Activated CD4-positive, alpha-beta memory T cell treated with anti-CD3 and anti-CD28 coated beads, Interleukin-2, amount 10 ng/mL, durations not matched to agents 7 days and 5 days (primary cell): ENCODE measurements around the gene CMTM7. TPM values are rescaled to one million over a fixed set of nuclear protein-coding genes. Genes with fewer than 3 reads are reported as not detected.
A peak's percentile ranks its signal among the peaks of the same experiment; 100 is the strongest.
"Not testable (repeated sequence)": the region's sequence is repeated elsewhere in the genome, so short reads cannot be mapped to it uniquely, and the experiment has no call there.

Experiments
- CTCF ChIA-PET: fragments of 350-600 bp; sonication (Branson Sonifier 250); formaldehyde crosslinking; loops from one replicate; lab custom pipeline; 2021; ENCODE audit warnings: antibody characterized with exemption, inconsistent platforms; lab: Charles Lee
- POLR2A ChIA-PET: fragments of 350-600 bp; sonication (Branson Sonifier 250); formaldehyde crosslinking; loops from one replicate; lab custom pipeline; 2021; ENCODE audit warnings: antibody characterized with exemption; lab: Charles Lee
- DNase-seq: peaks from one replicate; pipeline ENCODE4 v3.0.0-alpha.2; 2020
- H3K27ac Mint-ChIP-seq: one replicate; pipeline ENCODE4 v1.8.0; 2021; ENCODE audit warnings: mild to moderate bottlenecking, mixed read lengths
- H3K27me3 Mint-ChIP-seq: one replicate; pipeline ENCODE4 v1.8.0; 2021; ENCODE audit warnings: mixed read lengths
- H3K36me3 Mint-ChIP-seq: one replicate; pipeline ENCODE4 v1.8.0; 2021; ENCODE audit warnings: low read depth, mixed read lengths
- H3K4me1 Mint-ChIP-seq: one replicate; pipeline ENCODE4 v1.8.0; 2021; ENCODE audit warnings: mixed read lengths
- H3K4me3 Mint-ChIP-seq: one replicate; pipeline ENCODE4 v1.8.0; 2021; ENCODE audit warnings: mild to moderate bottlenecking, mixed read lengths
- H3K9me3 Mint-ChIP-seq: one replicate; pipeline ENCODE4 v1.8.0; 2021; ENCODE audit warnings: mixed read lengths
- total RNA-seq, 2 experiments: library from RNA; stranded (reverse); gene quantifications; one replicate each; pipeline ENCODE4 v1.2.3, GENCODE V29; 2021

Gene CMTM7
- total RNA-seq, 2 experiments from 2014 or later, result 47.0 to 47.3 TPM

GRCh38 chr3:32457971-32458471 is 66.4 kb downstream of the CMTM7 start:
- ChIA-PET CTCF (interaction anchor here (1.1 to 2.4 kb wide), 3 partner anchors 10 to 82 kb away, joined by 3 to 17 read pairs (median 4); no protein-coding TSS in a partner anchor), POLR2A (interaction anchor here (1.0 to 2.4 kb wide), 9 partner anchors 10 to 86 kb away, joined by 3 to 16 read pairs (median 4); partner anchors contain the start of gene CMTM7)
- peak overlapping the region; percentile 88 for H3K27ac Mint-ChIP-seq
- H3K4me3 Mint-ChIP-seq, result peak overlapping the region; percentile 19
- no peaks in the 10 kb centered on the region for H3K9me3 Mint-ChIP-seq
- DNase-seq, result peak; percentile 47
- peaks cover 38% of the 10 kb centered on the region for H3K4me1 Mint-ChIP-seq
- H3K27me3 Mint-ChIP-seq, result no peaks in the 10 kb centered on the region
- peaks cover 32% of the 10 kb centered on the region for H3K36me3 Mint-ChIP-seq

GRCh38 chr3:32459450-32459849 is 67.8 kb downstream of the CMTM7 start:
- DNase-seq, result no peak
- Mint-ChIP-seq H3K27me3 (no peaks in the 10 kb centered on the region), H3K4me3 (peak overlapping the region; percentile 29), H3K4me1 (peaks cover 38% of the 10 kb centered on the region), H3K36me3 (peaks cover 21% of the 10 kb centered on the region), H3K9me3 (no peaks in the 10 kb centered on the region), H3K27ac (peak overlapping the region; percentile 96)
- ChIA-PET CTCF (interaction anchor here (0.9 to 1.7 kb wide), 6 partner anchors 8 to 69 kb away, joined by 3 to 12 read pairs (median 3); no protein-coding TSS in a partner anchor), POLR2A (interaction anchor here (0.7 to 2.5 kb wide), 10 partner anchors 15 to 226 kb away, joined by 3 to 16 read pairs (median 5); partner anchors contain the start of genes CMTM7 and CNOT10)

- POLR2A ChIA-PET, result interaction anchor here (0.7 to 2.5 kb wide), 18 partner anchors 9 to 225 kb away, joined by 3 to 16 read pairs (median 4); partner anchors contain the start of genes CMTM7 and CNOT10
- peak; percentile 82 for DNase-seq
- CTCF ChIA-PET, result interaction anchor here (0.9 to 1.7 kb wide), 8 partner anchors 9 to 163 kb away, joined by 3 to 7 read pairs (median 3); no protein-coding TSS in a partner anchor
- peaks cover 17% of the 10 kb centered on the region for H3K36me3 Mint-ChIP-seq
- peak overlapping the region; percentile 96 for H3K27ac Mint-ChIP-seq
- peaks cover 31% of the 10 kb centered on the region for H3K4me1 Mint-ChIP-seq
- H3K27me3 Mint-ChIP-seq, result no peaks in the 10 kb centered on the region
- peak overlapping the region; percentile 69 for H3K4me3 Mint-ChIP-seq
- H3K9me3 Mint-ChIP-seq, result no peaks in the 10 kb centered on the region
These were observed 68.5 kb downstream of the CMTM7 start for GRCh38 chr3:32460031-32460749.

- H3K4me1 Mint-ChIP-seq, result peaks cover 24% of the 10 kb centered on the region
- POLR2A ChIA-PET, result interaction anchor here (0.7 to 2.5 kb wide), 14 partner anchors 9 to 85 kb away, joined by 3 to 16 read pairs (median 4); partner anchors contain the start of gene CMTM7
- CTCF ChIA-PET, result interaction anchor here (1.2 to 1.7 kb wide), 5 partner anchors 8 to 163 kb away, joined by 3 to 7 read pairs (median 4); no protein-coding TSS in a partner anchor
- DNase-seq, H3K27me3 Mint-ChIP-seq, H3K9me3 Mint-ChIP-seq: not testable (repeated sequence)
- H3K27ac Mint-ChIP-seq, result peak overlapping the region; percentile 96
- peaks cover 18% of the 10 kb centered on the region for H3K36me3 Mint-ChIP-seq
- H3K4me3 Mint-ChIP-seq, result peak overlapping the region; percentile 69
These were observed 69.3 kb downstream of the CMTM7 start for GRCh38 chr3:32460817-32461496.

GRCh38 chr3:32462191-32462986 is 70.7 kb downstream of the CMTM7 start:
- ChIA-PET POLR2A (interaction anchor here (1.1 to 1.8 kb wide), 5 partner anchors 29 to 71 kb away, joined by 4 to 10 read pairs (median 5); partner anchors contain the start of gene CMTM7), CTCF (interaction anchor here (1.4 kb wide), 1 partner anchor 87 kb away, joined by 5 read pairs; no protein-coding TSS in a partner anchor)
- Mint-ChIP-seq H3K4me1 (peaks cover 14% of the 10 kb centered on the region), H3K36me3 (peaks cover 17% of the 10 kb centered on the region)
- H3K9me3 Mint-ChIP-seq, H3K4me3 Mint-ChIP-seq, DNase-seq, H3K27ac Mint-ChIP-seq, H3K27me3 Mint-ChIP-seq: not testable (repeated sequence)

- not testable (repeated sequence) for H3K4me3 Mint-ChIP-seq, H3K9me3 Mint-ChIP-seq, H3K27ac Mint-ChIP-seq, DNase-seq, H3K4me1 Mint-ChIP-seq, H3K27me3 Mint-ChIP-seq
- H3K36me3 Mint-ChIP-seq, result peaks cover 12% of the 10 kb centered on the region
- CTCF ChIA-PET, result interaction anchor here (1.4 kb wide), 1 partner anchor 88 kb away, joined by 5 read pairs; no protein-coding TSS in a partner anchor
- POLR2A ChIA-PET, result interaction anchor here (1.4 kb wide), 1 partner anchor 72 kb away, joined by 5 read pairs; the partner anchor contains the start of gene CMTM7
These were observed 71.8 kb downstream of the CMTM7 start for GRCh38 chr3:32463415-32463814.

- DNase-seq, H3K9me3 Mint-ChIP-seq, H3K27ac Mint-ChIP-seq, H3K27me3 Mint-ChIP-seq, H3K4me3 Mint-ChIP-seq, POLR2A ChIA-PET: not testable (repeated sequence)
- CTCF ChIA-PET, result interaction anchor here (1.6 kb wide), 1 partner anchor 90 kb away, joined by 4 read pairs; no protein-coding TSS in a partner anchor
- Mint-ChIP-seq H3K4me1 (peaks cover 21% of the 10 kb centered on the region), H3K36me3 (peaks cover 22% of the 10 kb centered on the region)
These were observed 73.1 kb downstream of the CMTM7 start for GRCh38 chr3:32464726-32465125.

GRCh38 chr3:32466808-32467207 is 75.2 kb downstream of the CMTM7 start:
- Mint-ChIP-seq H3K4me1 (peaks cover 41% of the 10 kb centered on the region), H3K36me3 (peaks cover 29% of the 10 kb centered on the region)
- not testable (repeated sequence) for H3K4me3 Mint-ChIP-seq, H3K9me3 Mint-ChIP-seq, H3K27ac Mint-ChIP-seq, DNase-seq, H3K27me3 Mint-ChIP-seq
- ChIA-PET CTCF (interaction anchor here (0.8 to 5.2 kb wide), 13 partner anchors 8 to 170 kb away, joined by 3 to 97 read pairs (median 12); no protein-coding TSS in a partner anchor), POLR2A (interaction anchor here (0.7 to 1.6 kb wide), 5 partner anchors 9 to 289 kb away, joined by 3 to 4 read pairs (median 3); partner anchors contain the start of gene CMTM7)

GRCh38 chr3:32467333-32468070 is 75.8 kb downstream of the CMTM7 start:
- ChIA-PET POLR2A (interaction anchor here (0.7 to 1.6 kb wide), 12 partner anchors 10 to 290 kb away, joined by 3 to 4 read pairs (median 3); partner anchors contain the start of gene CMTM7), CTCF (interaction anchor here (0.6 to 5.2 kb wide), 46 partner anchors 8 to 217 kb away, joined by 3 to 97 read pairs (median 6); partner anchors contain the start of genes CMTM6, CMTM7 and CNOT10)
- no peaks in the 10 kb centered on the region for H3K27me3 Mint-ChIP-seq
- peaks cover 36% of the 10 kb centered on the region for H3K36me3 Mint-ChIP-seq
- no peaks in the 10 kb centered on the region for H3K9me3 Mint-ChIP-seq
- no peak overlapping the region for H3K4me3 Mint-ChIP-seq
- H3K4me1 Mint-ChIP-seq, result peaks cover 43% of the 10 kb centered on the region
- H3K27ac Mint-ChIP-seq, result no peak overlapping the region
- DNase-seq, result peak; percentile 74

GRCh38 chr3:32469151-32469874 is 77.7 kb downstream of the CMTM7 start:
- Mint-ChIP-seq H3K4me1 (peaks cover 48% of the 10 kb centered on the region), H3K9me3 (no peaks in the 10 kb centered on the region), H3K27me3 (no peaks in the 10 kb centered on the region), H3K36me3 (peaks cover 51% of the 10 kb centered on the region), H3K27ac (peak overlapping the region; percentile 55), H3K4me3 (no peak overlapping the region)
- POLR2A ChIA-PET, result interaction anchor here (0.9 to 1.7 kb wide), 6 partner anchors 9 to 173 kb away, joined by 3 to 10 read pairs (median 3); partner anchors contain the start of gene CMTM7
- DNase-seq, result no peak
- CTCF ChIA-PET, result interaction anchor here (0.8 to 5.2 kb wide), 17 partner anchors 9 to 171 kb away, joined by 3 to 97 read pairs (median 4); no protein-coding TSS in a partner anchor
